ENCODE measurements around the gene NEDD4L.

Gene NEDD4L

GRCh38 chr18:58069721-58070292, 25.8 kb downstream of the NEDD4L start:
- CTCF ChIA-PET: interaction anchor here (1.0 kb wide), 1 partner anchor 26 kb away, joined by 4 read pairs; the partner anchor contains the start of gene NEDD4L
- POLR2A ChIA-PET: interaction anchor here (1.2 kb wide), 1 partner anchor 26 kb away, joined by 3 read pairs; the partner anchor contains the start of gene NEDD4L

GRCh38 chr18:58076052-58076451, 32.0 kb downstream of the NEDD4L start:
- TF ChIP-seq KLF7 (tag by site-specific recombination; IDR thresholded peaks at IDR 0.05; ENCODE audit: borderline replicate concordance) (no peak), ZNF558 (tag by site-specific recombination; IDR thresholded peaks at IDR 0.05) (no peak), WT1 (tag by site-specific recombination; IDR thresholded peaks at IDR 0.05) (no peak), ZNF660 (tag by site-specific recombination; IDR thresholded peaks at IDR 0.05) (no peak), ZNF23 (tag by site-specific recombination; IDR thresholded peaks at IDR 0.05; ENCODE audit: borderline replicate concordance) (no peak)
- Histone ChIP-seq H3K4me1 (ENCODE audit: control insufficient read depth, insufficient read depth, low read length) (peaks cover 6% of the 10 kb centered on the region), H3K27ac (ENCODE audit: extremely low read depth, low read depth, low read length) (no peak overlapping the region), H3K36me3 (ENCODE audit: control insufficient read depth in 2 of 2, insufficient read depth in 1 of 2, low read length in 2 of 2) (no peaks in the 10 kb centered on the region), H3K9me3 (ENCODE audit: control insufficient read depth, insufficient read depth, low read depth, low read length) (no peaks in the 10 kb centered on the region), H3K4me3 (ENCODE audit: low read depth, low read length) (no peak overlapping the region)
- ChIA-PET POLR2A (no interaction called here), CTCF (interaction anchor here (1.0 to 1.1 kb wide), 2 partner anchors 46 to 59 kb away, joined by 3 read pairs; no protein-coding TSS in a partner anchor)

More at GRCh38 chr18:58069721-58070292, 25.8 kb downstream of the NEDD4L start:
- no peak for TF ChIP-seq ZNF701 (tag by site-specific recombination; IDR thresholded peaks at IDR 0.05)
- TF ChIP-seq ZNF184 (tag by site-specific recombination; IDR thresholded peaks at IDR 0.05): no peak
- TF ChIP-seq KLF17 (tag by site-specific recombination; IDR thresholded peaks at IDR 0.05): no peak
- no peak for TF ChIP-seq HIC1 (tag by site-specific recombination; IDR thresholded peaks at IDR 0.05)
- no peak for TF ChIP-seq SCRT1 (tag by site-specific recombination; IDR thresholded peaks at IDR 0.05; ENCODE audit: borderline replicate concordance)
- no peak for TF ChIP-seq ZNF639 (tag by site-specific recombination; IDR thresholded peaks at IDR 0.05)
- TF ChIP-seq ZNF792 (tag by site-specific recombination; IDR thresholded peaks at IDR 0.05): no peak
- TF ChIP-seq ZFP3 (tag by site-specific recombination; IDR thresholded peaks at IDR 0.05; ENCODE audit: low read depth): no peak
- no peak for TF ChIP-seq ZNF623 (tag by site-specific recombination; IDR thresholded peaks at IDR 0.05)
- H3K4me1 ChIP-seq (ENCODE audit: control insufficient read depth, insufficient read depth, low read length): no peaks in the 10 kb centered on the region
- H3K9me3 ChIP-seq (ENCODE audit: control insufficient read depth, insufficient read depth, low read depth, low read length): no peaks in the 10 kb centered on the region
- H3K4me3 ChIP-seq (ENCODE audit: low read depth, low read length): no peak overlapping the region
- no peaks in the 10 kb centered on the region for H3K36me3 ChIP-seq (ENCODE audit: control insufficient read depth in 2 of 2, insufficient read depth in 1 of 2, low read length in 2 of 2)
- H3K27ac ChIP-seq (ENCODE audit: extremely low read depth, low read depth, low read length): no peak overlapping the region

- Histone ChIP-seq H3K27ac (ENCODE audit: extremely low read depth, low read depth, low read length) (no peak overlapping the region), H3K4me1 (ENCODE audit: control insufficient read depth, insufficient read depth, low read length) (peaks cover 6% of the 10 kb centered on the region), H3K36me3 (ENCODE audit: control insufficient read depth in 2 of 2, insufficient read depth in 1 of 2, low read length in 2 of 2) (no peaks in the 10 kb centered on the region), H3K4me3 (ENCODE audit: low read depth, low read length) (no peak overlapping the region), H3K9me3 (ENCODE audit: control insufficient read depth, insufficient read depth, low read depth, low read length) (no peaks in the 10 kb centered on the region)
- ChIA-PET CTCF (interaction anchor here (0.6 to 1.0 kb wide), 2 partner anchors 10 to 115 kb away, joined by 3 to 5 read pairs; no protein-coding TSS in a partner anchor), POLR2A (no interaction called here)
- TF ChIP-seq ZNF639 (tag by site-specific recombination; IDR thresholded peaks at IDR 0.05): no peak
- TF ChIP-seq ZNF423 (tag by site-specific recombination; IDR thresholded peaks at IDR 0.05): no peak
- no peak for TF ChIP-seq ZNF157 (tag by site-specific recombination; IDR thresholded peaks at IDR 0.05)
- no peak for TF ChIP-seq ZNF518A (tag by site-specific recombination; conservative IDR thresholded peaks at IDR 0.05; ENCODE audit: low read depth)
- TF ChIP-seq TCF7L2 (IDR thresholded peaks at IDR 0.05; ENCODE audit: borderline replicate concordance, low read depth, low read length): no peak
Observed at GRCh38 chr18:58077329-58077728, 33.3 kb downstream of the NEDD4L start.
